ENCODE measurements around the gene ZNF576. TPM values are rescaled to one million over a fixed set of nuclear protein-coding genes. Genes with fewer than 3 reads are reported as not detected.
"Not testable (repeated sequence)": the region's sequence is repeated elsewhere in the genome, so short reads cannot be mapped to it uniquely, and the experiment has no call there.

Gene ZNF576
- total RNA-seq, 1 donor from 2014 or later = 10.1 TPM

GRCh38 chr19:43598445-43599240 lies 2.2 kb downstream of the ZNF576 start:
- DNase-seq (ENCODE audit: low read depth) = no peak

- DNase-seq (ENCODE audit: low read depth) = no peak
Observed at GRCh38 chr19:43599635-43600295, 3.4 kb downstream of the ZNF576 start.

GRCh38 chr19:43600326-43600725 lies 3.9 kb downstream of the ZNF576 start:
- DNase-seq (ENCODE audit: low read depth) = not testable (repeated sequence)

GRCh38 chr19:43605875-43606568 lies 9.6 kb downstream of the ZNF576 start:
- no peak for DNase-seq (ENCODE audit: low read depth)

- no peak for DNase-seq (ENCODE audit: low read depth)
Observed at GRCh38 chr19:43606569-43607229, 10.3 kb downstream of the ZNF576 start.

GRCh38 chr19:43607238-43608205 lies 11.1 kb downstream of the ZNF576 start:
- DNase-seq (ENCODE audit: low read depth) = no peak

- DNase-seq (ENCODE audit: low read depth) = no peak
Observed at GRCh38 chr19:43609872-43610271, 13.5 kb downstream of the ZNF576 start.

- DNase-seq (ENCODE audit: low read depth) = no peak
Observed at GRCh38 chr19:43610493-43610892, 14.1 kb downstream of the ZNF576 start.

GRCh38 chr19:43611788-43612187 lies 15.4 kb downstream of the ZNF576 start, which contains the start of gene SRRM5:
TSS of gene SRRM5 (plus strand) at chr19:43612088. CDS start at chr19:43612122, 34 bp downstream.
- DNase-seq (ENCODE audit: low read depth) = no peak

GRCh38 chr19:43612374-43612773 lies 16.0 kb downstream of the ZNF576 start:
- no peak for DNase-seq (ENCODE audit: low read depth)

- no peak for DNase-seq (ENCODE audit: low read depth)
Observed at GRCh38 chr19:43616306-43616705, 19.9 kb downstream of the ZNF576 start.

GRCh38 chr19:43616954-43617353 lies 20.6 kb downstream of the ZNF576 start:
- no peak for DNase-seq (ENCODE audit: low read depth)

GRCh38 chr19:43618921-43619261 lies 22.5 kb downstream of the ZNF576 start:
- no peak for DNase-seq (ENCODE audit: low read depth)

- DNase-seq (ENCODE audit: low read depth) = peak; percentile 93
Observed at GRCh38 chr19:43619262-43620060, 23.1 kb downstream of the ZNF576 start, which contains the start of gene ZNF428. TSS of gene ZNF428 (minus strand) at chr19:43619629. CDS start at chr19:43614304, 5,325 bp downstream.

GRCh38 chr19:43620061-43621001 lies 23.9 kb downstream of the ZNF576 start:
- DNase-seq (ENCODE audit: low read depth) = no peak

GRCh38 chr19:43622070-43622469 lies 25.7 kb downstream of the ZNF576 start:
- DNase-seq (ENCODE audit: low read depth) = no peak

- no peak for DNase-seq (ENCODE audit: low read depth)
Observed at GRCh38 chr19:43622956-43623355, 26.6 kb downstream of the ZNF576 start.

All from myocyte (in vitro differentiated cells).